Glutamatergic neuron (in vitro differentiated cells): ENCODE results near the gene GALNT2. TPM values are rescaled to one million over a fixed set of nuclear protein-coding genes. Genes with fewer than 3 reads are reported as not detected.

ENCODE experiments used
- DNase-seq: peaks from one replicate; pipeline ENCODE4 v3.0.0; 2022
- H3K27ac Mint-ChIP-seq: one replicate; pipeline ENCODE4 v1.8.0; 2020; ENCODE audit warnings: mild to moderate bottlenecking, mixed read lengths, inconsistent platforms; ENCODE audit not compliant: unreplicated experiment
- H3K27me3 Mint-ChIP-seq: one replicate; pipeline ENCODE4 v1.8.0; 2020; ENCODE audit warnings: mild to moderate bottlenecking, moderate library complexity, mixed read lengths, inconsistent platforms; ENCODE audit not compliant: unreplicated experiment
- H3K36me3 Mint-ChIP-seq: one replicate; pipeline ENCODE4 v1.8.0; 2020; ENCODE audit warnings: mild to moderate bottlenecking, mixed read lengths, inconsistent platforms; ENCODE audit not compliant: unreplicated experiment
- H3K4me1 Mint-ChIP-seq: one replicate; pipeline ENCODE4 v1.8.0; 2020; ENCODE audit warnings: mild to moderate bottlenecking, low read depth, mixed read lengths, inconsistent platforms; ENCODE audit not compliant: unreplicated experiment
- H3K4me3 Mint-ChIP-seq: one replicate; pipeline ENCODE4 v1.8.0; 2020; ENCODE audit warnings: mild to moderate bottlenecking, mixed read lengths, inconsistent platforms; ENCODE audit not compliant: unreplicated experiment
- H3K9me3 Mint-ChIP-seq: one replicate; pipeline ENCODE4 v1.8.0; 2020; ENCODE audit warnings: mild to moderate bottlenecking, moderate library complexity, mixed read lengths, inconsistent platforms; ENCODE audit not compliant: unreplicated experiment
- total RNA-seq: library from RNA; stranded (reverse); fragmentation: NEBNext Ultra II Directional; extraction: Animal tissue kit (Norgen Biotek cat#: 25700); gene quantifications from one replicate; pipeline ENCODE4 v1.2.1, GENCODE V29; 2021; ENCODE audit not compliant: unreplicated experiment
- TF ChIP-seq, protein P1 (sequence below): fragments of 200-600 bp; sonication (generic); IDR thresholded peaks from one replicate; pipeline ENCODE4 v1.5.0; 2021; ENCODE audit not compliant: partially characterized antibody, unreplicated experiment

Gene GALNT2
- total RNA-seq, 1 donor from 2014 or later: 35.2 TPM

DNA sequence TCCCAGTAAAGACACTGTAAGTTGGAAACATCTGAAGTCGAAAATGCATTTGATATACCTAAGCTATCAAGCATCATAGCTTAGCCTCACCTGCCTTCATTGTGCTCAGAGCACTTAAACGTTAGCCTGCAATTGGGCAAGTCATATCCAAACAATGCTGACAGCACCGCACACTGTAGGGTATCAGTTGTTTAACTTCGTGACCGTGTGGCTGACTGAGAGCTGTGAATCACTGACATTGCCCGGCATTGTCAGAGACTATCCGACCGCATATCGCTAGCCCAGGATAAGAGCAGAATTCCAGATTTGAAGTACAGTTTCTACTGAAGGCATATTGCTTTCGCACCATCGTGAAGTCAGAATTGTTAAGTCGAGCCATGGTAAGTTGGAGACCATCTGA lies 41.5 kb downstream of the GALNT2 start:
- peaks cover 27% of the 10 kb centered on the region for H3K4me1 Mint-ChIP-seq

DNA sequence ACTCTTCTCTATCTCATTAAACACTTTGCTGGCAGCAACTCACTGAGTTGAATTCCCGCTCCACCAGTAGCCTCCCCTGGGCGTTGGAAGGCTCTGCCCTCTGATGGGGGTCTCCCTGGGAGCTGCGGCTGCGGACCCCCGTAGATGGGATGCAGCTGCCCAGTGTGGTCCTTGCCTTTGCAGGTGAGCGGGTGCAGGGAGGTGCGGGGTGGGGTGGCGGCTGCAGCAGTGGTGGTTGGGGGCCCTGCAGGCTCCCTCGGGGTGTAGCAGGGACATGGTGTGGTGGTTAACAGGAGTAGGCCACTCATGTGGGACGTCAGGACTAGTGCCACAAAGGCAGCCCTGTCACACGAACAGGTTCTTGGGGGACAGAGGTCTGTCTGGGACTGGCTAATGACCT lies 42.0 kb downstream of the GALNT2 start:
- Mint-ChIP-seq H3K4me1 (peaks cover 25% of the 10 kb centered on the region), H3K27ac (no peak overlapping the region), H3K36me3 (no peaks in the 10 kb centered on the region), H3K9me3 (no peaks in the 10 kb centered on the region), H3K27me3 (peaks cover 6% of the 10 kb centered on the region), H3K4me3 (no peak overlapping the region)
- no peak for DNase-seq
- TF ChIP-seq, protein P1, sequence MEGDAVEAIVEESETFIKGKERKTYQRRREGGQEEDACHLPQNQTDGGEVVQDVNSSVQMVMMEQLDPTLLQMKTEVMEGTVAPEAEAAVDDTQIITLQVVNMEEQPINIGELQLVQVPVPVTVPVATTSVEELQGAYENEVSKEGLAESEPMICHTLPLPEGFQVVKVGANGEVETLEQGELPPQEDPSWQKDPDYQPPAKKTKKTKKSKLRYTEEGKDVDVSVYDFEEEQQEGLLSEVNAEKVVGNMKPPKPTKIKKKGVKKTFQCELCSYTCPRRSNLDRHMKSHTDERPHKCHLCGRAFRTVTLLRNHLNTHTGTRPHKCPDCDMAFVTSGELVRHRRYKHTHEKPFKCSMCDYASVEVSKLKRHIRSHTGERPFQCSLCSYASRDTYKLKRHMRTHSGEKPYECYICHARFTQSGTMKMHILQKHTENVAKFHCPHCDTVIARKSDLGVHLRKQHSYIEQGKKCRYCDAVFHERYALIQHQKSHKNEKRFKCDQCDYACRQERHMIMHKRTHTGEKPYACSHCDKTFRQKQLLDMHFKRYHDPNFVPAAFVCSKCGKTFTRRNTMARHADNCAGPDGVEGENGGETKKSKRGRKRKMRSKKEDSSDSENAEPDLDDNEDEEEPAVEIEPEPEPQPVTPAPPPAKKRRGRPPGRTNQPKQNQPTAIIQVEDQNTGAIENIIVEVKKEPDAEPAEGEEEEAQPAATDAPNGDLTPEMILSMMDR: no peak

More for the DNA sequence above, 41.5 kb downstream of the GALNT2 start:
- peaks cover 6% of the 10 kb centered on the region for H3K27me3 Mint-ChIP-seq
- H3K4me3 Mint-ChIP-seq: no peak overlapping the region
- H3K9me3 Mint-ChIP-seq: no peaks in the 10 kb centered on the region
- no peak overlapping the region for H3K27ac Mint-ChIP-seq
- H3K36me3 Mint-ChIP-seq: no peaks in the 10 kb centered on the region
- no peak for DNase-seq
- TF ChIP-seq, protein P1: no peak

DNA sequence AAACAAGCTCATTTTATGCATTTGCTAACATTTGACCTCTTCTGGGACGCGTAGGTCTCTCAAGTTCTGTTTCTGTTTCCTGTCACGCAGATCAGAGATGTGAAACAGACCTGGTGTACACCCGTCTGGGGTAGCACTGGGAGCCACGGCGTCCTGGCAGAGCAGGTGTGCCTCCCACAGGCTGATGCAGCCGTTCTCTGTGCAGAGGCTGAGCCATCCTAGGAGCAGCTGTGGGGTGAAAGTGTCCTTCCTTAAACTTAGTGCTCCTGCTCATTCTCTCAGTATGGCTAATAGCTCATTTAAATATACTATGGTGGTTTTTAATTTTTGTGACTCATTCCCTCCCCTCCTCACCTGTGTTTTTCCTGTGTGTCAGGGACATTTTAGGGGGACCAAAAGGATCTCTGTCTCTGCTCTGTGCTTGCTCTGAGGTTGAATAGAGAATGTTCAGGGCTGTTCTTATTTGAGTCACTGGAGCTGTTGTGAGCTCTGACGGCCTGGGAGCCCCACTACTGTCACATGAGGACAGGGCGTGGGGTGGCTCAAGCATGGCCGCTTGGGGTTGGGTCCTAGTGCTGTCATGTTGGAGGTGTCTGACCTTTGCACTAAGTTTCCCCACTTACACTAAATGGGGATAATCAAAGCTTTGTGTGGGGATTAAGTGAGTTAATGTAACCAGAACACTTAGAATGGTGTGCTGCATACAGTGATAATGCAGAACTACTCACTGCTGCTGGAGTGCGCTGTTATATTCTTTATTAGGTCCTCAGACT lies 43.0 kb downstream of the GALNT2 start:
- TF ChIP-seq, protein P1: no peak
- Mint-ChIP-seq H3K4me3 (no peak overlapping the region), H3K4me1 (peaks cover 19% of the 10 kb centered on the region), H3K9me3 (no peaks in the 10 kb centered on the region), H3K27me3 (peaks cover 3% of the 10 kb centered on the region), H3K27ac (no peak overlapping the region), H3K36me3 (no peaks in the 10 kb centered on the region)
- no peak for DNase-seq

DNA sequence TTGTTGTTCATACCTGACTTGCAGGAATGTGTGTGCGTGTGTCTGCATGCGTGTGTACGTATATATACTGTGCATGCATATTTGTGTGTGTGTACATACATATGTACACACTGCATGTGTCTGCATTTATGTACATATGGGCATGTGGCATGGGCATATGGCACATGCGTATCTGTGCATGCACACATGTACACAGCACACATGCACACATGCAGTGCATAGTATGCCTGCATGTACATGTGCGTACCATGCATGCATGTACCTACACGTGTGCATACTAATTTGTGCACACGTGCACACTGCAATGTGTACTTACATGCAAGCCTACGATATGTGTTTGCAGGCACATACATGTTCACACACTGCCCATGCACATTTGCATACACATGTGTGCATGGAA lies 43.9 kb downstream of the GALNT2 start:
- Mint-ChIP-seq H3K4me3 (no peak overlapping the region), H3K9me3 (no peaks in the 10 kb centered on the region), H3K27ac (no peak overlapping the region), H3K4me1 (peaks cover 15% of the 10 kb centered on the region), H3K27me3 (peaks cover 3% of the 10 kb centered on the region), H3K36me3 (peaks cover 3% of the 10 kb centered on the region)
- TF ChIP-seq, protein P1: no peak
- DNase-seq: no peak

DNA sequence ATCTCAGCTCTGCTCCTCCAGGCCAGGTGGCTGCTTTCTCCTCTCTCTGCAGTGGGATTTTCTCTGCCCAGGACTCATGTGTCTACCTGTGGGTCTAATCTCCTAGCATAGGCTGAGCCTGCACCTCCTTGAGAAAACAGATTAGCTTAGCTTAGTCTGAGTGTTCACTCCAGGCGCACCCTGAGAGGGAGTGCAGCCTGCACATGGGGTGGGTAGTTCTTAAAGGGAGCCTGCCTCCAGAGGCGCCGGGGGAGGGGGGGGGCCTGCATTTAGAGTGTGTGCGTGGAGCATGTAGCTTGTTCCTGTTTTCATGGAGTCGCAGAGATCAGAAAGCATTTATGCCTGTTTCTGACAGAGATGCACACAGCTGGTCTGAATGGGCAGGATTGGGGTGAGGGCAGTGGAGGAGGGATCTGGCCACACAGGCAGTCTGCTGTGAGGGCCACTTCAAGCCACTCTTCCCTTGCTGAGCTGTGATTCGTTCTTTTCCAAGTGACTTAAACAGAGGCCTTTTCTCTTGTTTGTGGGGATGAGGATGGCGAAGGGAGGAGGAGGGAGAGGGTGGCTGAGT lies 45.2 kb downstream of the GALNT2 start:
- peaks cover under 1% of the 10 kb centered on the region for H3K27me3 Mint-ChIP-seq
- no peak overlapping the region for H3K27ac Mint-ChIP-seq
- H3K4me1 Mint-ChIP-seq: peaks cover 15% of the 10 kb centered on the region
- no peaks in the 10 kb centered on the region for H3K9me3 Mint-ChIP-seq
- TF ChIP-seq, protein P1: no peak
- peaks cover 4% of the 10 kb centered on the region for H3K36me3 Mint-ChIP-seq
- DNase-seq: no peak
- no peak overlapping the region for H3K4me3 Mint-ChIP-seq
